GM23248 (cell line): Measurements from ENCODE around the gene APBA3.

Source experiments
- EZH2 ChIP-seq: fragments of 200-600 bp; sonication (generic); IDR thresholded peaks from 2 replicates; pipeline ENCODE4 v1.6.1; 2018; ENCODE audit warnings: antibody characterized with exemption, mild to moderate bottlenecking; ENCODE audit not compliant: insufficient read depth, poor library complexity, severe bottlenecking
- EZH2phosphoT487 ChIP-seq: fragments of 200-600 bp; sonication (generic); IDR thresholded peaks from 2 replicates; pipeline ENCODE4 v1.6.1; 2018; ENCODE audit warnings: antibody characterized with exemption, moderate library complexity, mild to moderate bottlenecking, low read depth; ENCODE audit not compliant: insufficient read depth

DNA sequence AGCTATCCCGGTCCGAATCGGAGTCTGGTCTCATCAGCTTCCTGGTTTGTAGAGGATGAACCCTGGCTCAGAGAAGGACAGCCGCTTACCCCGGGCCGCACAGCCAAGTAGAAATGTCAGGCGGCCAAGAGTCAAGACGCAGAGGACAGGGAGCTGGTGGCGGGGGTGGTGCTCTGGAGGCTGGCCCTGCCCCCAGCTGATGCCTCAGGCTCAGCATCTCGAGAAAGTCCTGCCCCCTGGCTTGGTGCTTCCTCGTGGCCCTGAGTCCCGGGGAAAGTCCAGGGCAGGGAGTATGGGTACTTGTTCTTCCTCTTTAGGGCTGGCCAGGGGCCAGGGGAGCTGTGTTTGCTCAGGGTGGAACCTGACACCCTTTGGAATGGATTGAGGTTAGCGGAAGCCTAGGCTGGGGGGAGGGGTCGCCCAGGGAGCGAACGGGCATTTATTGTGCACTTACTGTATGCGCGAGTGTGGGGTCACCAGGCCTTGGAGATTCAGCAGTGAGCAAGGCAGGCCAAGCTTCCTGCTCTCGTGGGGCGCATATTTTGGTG is 51.2 kb downstream of the APBA3 start:
- no peak for TF ChIP-seq EZH2phosphoT487
- no peak for TF ChIP-seq EZH2
